BJ (cell line): Measurements from ENCODE around the gene ATP6V0A1. TPM values are rescaled to one million over a fixed set of nuclear protein-coding genes. Genes with fewer than 3 reads are reported as not detected.

Experiments
- CTCF ChIA-PET: fragments of 350-600 bp; formaldehyde crosslinking; extraction: SDS; loops from one replicate; lab custom pipeline; 2021; ENCODE audit warnings: antibody characterized with exemption, inconsistent platforms; lab: Yijun Ruan, JAX
- POLR2A ChIA-PET: fragments of 300-600 bp; sonication (Branson Sonifier 250); formaldehyde crosslinking; extraction: SDS; loops from one replicate; lab custom pipeline; 2021; ENCODE audit warnings: antibody characterized with exemption; lab: Charles Lee
- DNase-seq: peaks from one replicate; pipeline ENCODE4 v3.0.0-alpha.2; 2011; ENCODE audit warnings: low read depth
- H3K27me3 ChIP-seq: 2 replicates; pipeline ENCODE4 v1.6.0; 2011; ENCODE audit warnings: low read length; ENCODE audit not compliant: control insufficient read depth, insufficient read depth
- H3K36me3 ChIP-seq: 2 replicates; pipeline ENCODE4 v1.5.1; 2011; ENCODE audit warnings: low read length; ENCODE audit not compliant: control insufficient read depth, insufficient read depth
- H3K4me3 ChIP-seq: 2 replicates; pipeline ENCODE4 v1.5.1; 2011; ENCODE audit warnings: low read depth, mild to moderate bottlenecking, control low read depth, low read length
- CTCF ChIP-seq: IDR thresholded peaks from 2 replicates; pipeline ENCODE4 v1.5.1; 2011; ENCODE audit warnings: low read depth, mild to moderate bottlenecking, control low read depth, inconsistent platforms, low read length, moderate library complexity; ENCODE audit not compliant: insufficient read depth
- polyA plus RNA-seq: library from polyadenylated mRNA; depleted of rRNA; stranded (reverse); fragments of >200 nt; gene quantifications from 2 replicates; pipeline ENCODE4 v1.2.3, GENCODE V29; 2011

ATP6V0A1 gene
- polyA plus RNA-seq, 1 experiment, result 37.1 TPM

GRCh38 chr17:42459801-42460281 is 1.2 kb downstream of the ATP6V0A1 start:
- Histone ChIP-seq H3K4me3 (peak overlapping the region; percentile 81), H3K27me3 (no peaks in the 10 kb centered on the region), H3K36me3 (no peaks in the 10 kb centered on the region)
- no peak for TF ChIP-seq CTCF
- DNase-seq, result no peak
- CTCF ChIA-PET, result interaction anchor here (0.6 to 2.4 kb wide), 13 partner anchors 9 to 419 kb away, joined by 3 to 6 read pairs (median 4); no protein-coding TSS in a partner anchor
- POLR2A ChIA-PET, result interaction anchor here (0.9 kb wide), 1 partner anchor 36 kb away, joined by 3 read pairs; the partner anchor contains the start of gene CAVIN1

DNA sequence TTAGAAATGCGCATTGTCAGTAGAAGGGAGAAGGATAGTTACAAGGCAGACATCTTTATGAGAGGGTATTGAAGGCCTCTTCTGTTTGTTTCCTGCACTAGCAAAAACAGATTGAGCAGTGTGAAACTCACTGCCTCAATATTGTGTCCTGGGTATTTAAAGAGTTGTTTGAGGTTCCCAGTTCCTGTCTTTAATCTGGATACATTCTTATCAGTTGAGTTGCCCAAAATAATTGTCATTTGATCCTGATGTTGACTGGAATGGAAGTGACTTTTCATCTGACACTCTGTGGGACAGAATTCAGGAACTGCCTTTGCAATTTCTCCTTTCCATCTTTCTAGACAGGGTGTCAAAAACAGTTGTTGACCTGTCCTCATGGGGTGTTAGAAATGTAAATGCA is 1.7 kb downstream of the ATP6V0A1 start:
- no peak for DNase-seq
- CTCF ChIA-PET, result interaction anchor here (0.8 to 2.4 kb wide), 10 partner anchors 9 to 148 kb away, joined by 3 to 6 read pairs (median 4); no protein-coding TSS in a partner anchor
- POLR2A ChIA-PET, result no interaction called here

DNA sequence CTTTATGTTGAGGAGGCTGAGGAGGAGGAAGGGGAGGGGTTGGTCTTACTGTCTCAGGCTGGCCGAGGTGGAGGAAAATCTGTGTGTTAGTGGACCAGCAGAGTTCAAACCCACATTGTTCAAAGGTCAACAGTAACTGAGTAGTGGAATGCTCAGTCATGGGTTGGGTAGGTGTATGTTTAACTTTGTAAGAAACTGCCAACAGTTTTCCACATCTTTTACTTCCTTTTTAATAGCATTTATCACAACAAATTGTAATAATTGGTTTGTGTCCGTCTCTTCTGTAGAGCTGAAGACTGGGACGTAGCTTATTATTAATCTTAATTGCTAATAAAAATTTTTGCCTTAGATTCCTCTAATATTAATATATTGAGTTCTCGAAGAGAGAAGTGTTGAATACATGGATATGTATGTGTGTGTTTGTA is 5.3 kb downstream of the ATP6V0A1 start:
- ChIA-PET CTCF (interaction anchor here (1.0 kb wide), 1 partner anchor 41 kb away, joined by 4 read pairs; the partner anchor contains the start of gene CAVIN1), POLR2A (no interaction called here)
- no peak for DNase-seq
- peaks cover 2% of the 10 kb centered on the region; the same call in 1 of the 2 replicates for H3K36me3 ChIP-seq
- no peak overlapping the region for H3K4me3 ChIP-seq
- H3K27me3 ChIP-seq, result no peaks in the 10 kb centered on the region
- no peak for TF ChIP-seq CTCF

More for the DNA sequence above, 1.7 kb downstream of the ATP6V0A1 start:
- no peaks in the 10 kb centered on the region for H3K36me3 ChIP-seq
- TF ChIP-seq CTCF, result no peak
- H3K4me3 ChIP-seq, result peak overlapping the region; percentile 81; the same call in 1 of the 2 replicates
- H3K27me3 ChIP-seq, result no peaks in the 10 kb centered on the region

DNA sequence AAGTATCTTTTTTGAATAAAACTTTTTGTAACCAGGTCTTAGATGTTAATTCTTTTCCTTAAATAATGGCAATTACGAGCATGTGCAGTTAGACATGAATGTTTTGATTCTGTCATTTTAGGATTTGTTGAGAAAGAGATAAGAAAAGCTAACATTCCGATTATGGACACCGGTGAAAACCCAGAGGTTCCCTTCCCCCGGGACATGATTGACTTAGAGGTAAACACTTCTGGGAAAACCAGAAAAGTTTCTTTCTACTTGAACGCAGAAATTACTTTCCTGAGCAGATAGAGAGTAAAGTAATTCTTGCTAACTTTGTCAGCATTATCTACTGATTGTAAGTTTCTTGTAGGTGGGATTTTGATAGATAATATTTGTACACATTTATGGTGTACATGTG is 9.2 kb downstream of the ATP6V0A1 start:
- H3K4me3 ChIP-seq, result no peak overlapping the region
- POLR2A ChIA-PET, result no interaction called here
- no peaks in the 10 kb centered on the region for H3K27me3 ChIP-seq
- peaks cover 8% of the 10 kb centered on the region for H3K36me3 ChIP-seq
- CTCF ChIA-PET, result interaction anchor here (1.0 kb wide), 1 partner anchor 62 kb away, joined by 3 read pairs; no protein-coding TSS in a partner anchor
- DNase-seq, result no peak
- no peak for TF ChIP-seq CTCF

DNA sequence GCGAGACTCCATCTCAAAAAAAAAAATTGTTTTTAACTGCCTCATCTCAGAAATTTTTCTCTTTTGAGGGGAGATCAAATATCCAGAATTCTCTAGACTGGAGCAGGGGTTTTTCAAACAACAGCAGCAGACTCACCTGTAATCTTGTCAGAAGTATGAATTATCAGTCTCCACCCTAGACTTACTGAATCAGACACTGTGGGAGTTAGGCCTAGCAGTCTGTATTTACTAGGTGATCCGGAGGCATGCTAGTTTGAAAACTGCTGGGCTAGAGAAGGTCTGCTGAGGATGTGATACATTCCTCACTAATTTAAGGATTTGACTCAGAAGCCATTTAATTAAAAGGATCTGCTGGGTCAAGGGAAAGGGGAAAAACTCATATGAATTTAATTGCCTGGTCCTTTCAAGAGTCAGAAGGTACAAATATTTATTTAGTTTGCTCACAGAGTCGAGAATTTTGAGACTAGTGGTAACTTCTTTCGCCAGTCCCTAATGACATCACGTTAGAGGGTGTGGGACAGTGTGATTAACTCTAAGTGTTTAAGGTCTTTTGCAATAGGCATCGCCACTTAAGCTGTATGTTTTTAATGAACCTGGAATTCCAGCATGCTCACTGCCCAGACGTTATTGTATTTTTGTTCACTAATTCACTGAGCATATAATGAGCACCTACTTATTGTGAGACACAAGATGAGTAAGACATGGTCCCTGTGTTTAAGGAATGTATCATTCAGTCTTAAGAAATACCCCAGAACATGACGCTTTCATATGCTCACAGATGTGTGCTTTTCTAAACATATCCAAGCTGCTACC is 14.2 kb downstream of the ATP6V0A1 start:
- H3K4me3 ChIP-seq, result no peak overlapping the region
- ChIA-PET POLR2A (interaction anchor here (0.5 to 1.2 kb wide), 3 partner anchors 34 to 47 kb away, joined by 3 read pairs; no protein-coding TSS in a partner anchor), CTCF (interaction anchor here (1.0 to 1.4 kb wide), 2 partner anchors 13 to 161 kb away, joined by 3 to 4 read pairs; no protein-coding TSS in a partner anchor)
- TF ChIP-seq CTCF, result no peak
- peaks cover 8% of the 10 kb centered on the region for H3K36me3 ChIP-seq
- DNase-seq, result peak; percentile 84
- no peaks in the 10 kb centered on the region for H3K27me3 ChIP-seq
